GM12864 (cell line): ENCODE results near the gene TRIP10.
"Not testable (repeated sequence)": the region's sequence is repeated elsewhere in the genome, so short reads cannot be mapped to it uniquely, and the experiment has no call there.

Source experiments
- DNase-seq: peaks from one replicate; pipeline ENCODE4 v3.0.0-alpha.2; 2011; ENCODE audit warnings: low read depth
- H3K4me3 ChIP-seq: 2 replicates; pipeline ENCODE4 v1.5.1; 2011; ENCODE audit warnings: mild to moderate bottlenecking, low read depth, low read length, control low read depth
- CTCF ChIP-seq: IDR thresholded peaks from 2 replicates; pipeline ENCODE4 v1.5.1; 2011; ENCODE audit warnings: low read depth, mild to moderate bottlenecking, moderate library complexity, low read length, control low read depth, inconsistent platforms; ENCODE audit errors: missing control alignments

The TRIP10 gene

GRCh38 chr19:6772028-6772865 is 32.8 kb downstream of the TRIP10 start, which contains the start of gene VAV1:
VAV1 (plus strand) TSS chr19:6772708; CDS start chr19:6772808, 100 bp downstream.
- H3K4me3 ChIP-seq, result peak within 1 kb of the TSS; percentile 73
- peak; percentile 79 for TF ChIP-seq CTCF
- DNase-seq, result peak; percentile 79

- peak overlapping the region; percentile 73 for H3K4me3 ChIP-seq
- TF ChIP-seq CTCF, result no peak
- DNase-seq, result no peak
These were observed 33.4 kb downstream of the TRIP10 start for GRCh38 chr19:6772866-6773322.

- H3K4me3 ChIP-seq, result peak overlapping the region; percentile 73
- peak; percentile 74 for DNase-seq
- no peak for TF ChIP-seq CTCF
These were observed 33.9 kb downstream of the TRIP10 start for GRCh38 chr19:6773323-6773931.

- DNase-seq, result no peak
- peak overlapping the region; percentile 28 for H3K4me3 ChIP-seq
- TF ChIP-seq CTCF, result no peak
These were observed 35.6 kb downstream of the TRIP10 start for GRCh38 chr19:6774821-6775707.

DNA sequence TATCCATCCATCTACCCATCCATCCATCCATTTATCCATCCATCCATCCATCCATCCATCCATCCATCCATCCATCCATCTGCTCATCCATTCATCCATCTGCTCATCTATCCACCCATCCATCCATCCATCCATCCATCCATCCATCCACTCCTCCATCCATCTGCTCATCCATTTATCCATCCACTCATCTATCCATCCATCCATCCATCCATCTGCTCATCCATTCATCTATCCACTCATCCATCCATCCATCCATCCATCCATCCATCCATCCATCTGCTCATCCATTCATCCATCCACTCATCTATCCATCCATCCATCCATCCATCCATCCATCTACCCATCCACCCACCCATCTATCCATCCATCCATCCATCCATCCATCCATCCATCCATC is 36.6 kb downstream of the TRIP10 start:
- not testable (repeated sequence) for H3K4me3 ChIP-seq, DNase-seq

DNA sequence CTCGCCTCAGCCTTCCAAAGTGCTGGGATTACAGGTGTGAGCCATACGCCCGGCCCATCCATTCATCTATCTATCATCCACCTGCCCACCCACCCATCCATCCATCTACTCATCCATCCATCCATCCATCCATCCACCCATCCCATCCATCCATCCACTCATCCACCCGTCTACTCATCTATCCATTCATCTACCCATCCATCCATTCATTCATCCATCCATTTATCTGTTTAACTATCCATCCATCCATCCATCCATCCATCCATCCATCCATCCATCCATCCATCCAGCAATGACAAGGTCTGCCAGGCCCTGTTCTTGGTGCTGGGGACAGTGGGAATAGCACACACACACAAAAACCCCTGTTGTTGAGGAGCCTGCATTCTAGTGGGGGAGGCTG is 37.5 kb downstream of the TRIP10 start:
- H3K4me3 ChIP-seq, result no peak overlapping the region
- no peak for TF ChIP-seq CTCF
- no peak for DNase-seq

DNA sequence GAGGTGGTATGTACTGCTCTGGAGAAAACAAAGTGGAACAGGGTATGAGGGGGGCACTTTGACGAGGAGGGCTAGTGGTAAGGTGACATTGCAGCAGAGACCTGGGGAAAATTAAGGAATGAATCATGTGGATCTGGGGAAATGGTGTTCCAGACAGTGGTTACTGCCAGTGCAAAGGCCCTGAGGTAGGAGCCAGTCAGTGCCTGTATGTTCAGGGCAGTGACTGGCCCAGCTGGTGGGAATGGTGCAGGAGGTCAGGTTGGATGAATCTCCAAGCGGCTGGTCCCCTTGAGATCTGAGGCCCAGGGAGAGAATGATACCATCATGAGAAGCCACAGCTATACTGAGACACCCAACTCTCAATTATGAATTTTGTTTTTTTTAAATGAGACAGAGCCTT is 38.0 kb downstream of the TRIP10 start:
- TF ChIP-seq CTCF, result no peak
- no peak overlapping the region for H3K4me3 ChIP-seq
- no peak for DNase-seq
